CD4-positive, CD25-positive, alpha-beta regulatory T cell (primary cell): ENCODE measurements around the gene MUC20. TPM values are rescaled to one million over a fixed set of nuclear protein-coding genes. Genes with fewer than 3 reads are reported as not detected.
A peak's percentile ranks its signal among the peaks of the same experiment; 100 is the strongest.

Source experiments
- ATAC-seq, 2 donors: fragments of 150-1000 bp; cut with Tn5 transposase; one replicate each; pipeline ENCODE4 v1.10.0; 2021; ENCODE audit warnings: low read depth in 2 of 2, moderate number of reproducible peaks in 2 of 2, moderate library complexity in 1 of 2
- DNase-seq, 3 donors: peaks; one replicate each; pipeline versions ENCODE4 v3.0.0 to v3.0.0-alpha.2; 2012 to 2022; ENCODE audit warnings: mixed read lengths in 1 of 3
- H3K27ac ChIP-seq: one replicate; pipeline ENCODE4 v1.7.0; 2013; ENCODE audit warnings: mild to moderate bottlenecking, low read length; ENCODE audit not compliant: insufficient read depth, poor library complexity, severe bottlenecking
- H3K27me3 ChIP-seq: one replicate; pipeline ENCODE4 v1.7.0; 2013; ENCODE audit warnings: low read length; ENCODE audit not compliant: control insufficient read depth, insufficient read depth
- H3K36me3 ChIP-seq: one replicate; pipeline ENCODE4 v1.7.0; 2013; ENCODE audit warnings: mild to moderate bottlenecking, low read length, moderate library complexity; ENCODE audit not compliant: control insufficient read depth, insufficient read depth
- H3K4me1 ChIP-seq: 2 replicates; pipeline ENCODE4 v1.7.0; 2013; ENCODE audit warnings: mild to moderate bottlenecking, low read length; ENCODE audit not compliant: insufficient read depth, control insufficient read depth, poor library complexity, severe bottlenecking
- H3K4me3 ChIP-seq: one replicate; pipeline ENCODE4 v1.7.0; 2013; ENCODE audit warnings: low read depth, mild to moderate bottlenecking, low read length, moderate library complexity
- H3K9me3 ChIP-seq, 2 experiments: 1 replicate in 1 of 2; 2 replicates in 1 of 2; pipeline ENCODE4 v1.7.0; 2013; ENCODE audit warnings: low read length in 2 of 2, mild to moderate bottlenecking in 1 of 2, moderate library complexity in 1 of 2; ENCODE audit not compliant: control insufficient read depth in 2 of 2
- H3K27ac Mint-ChIP-seq, 3 donors: one replicate each; pipeline ENCODE4 v1.8.0; 2020 to 2022; ENCODE audit warnings: mild to moderate bottlenecking in 3 of 3, mixed read lengths in 3 of 3, moderate library complexity in 2 of 3
- H3K27me3 Mint-ChIP-seq: one replicate; pipeline ENCODE4 v1.8.0; 2022; ENCODE audit warnings: mild to moderate bottlenecking, mixed read lengths
- H3K36me3 Mint-ChIP-seq: one replicate; pipeline ENCODE4 v1.8.0; 2020; ENCODE audit warnings: mixed read lengths
- H3K4me1 Mint-ChIP-seq, 4 donors: one replicate each; pipeline ENCODE4 v1.8.0; 2020 to 2022; ENCODE audit warnings: mixed read lengths in 4 of 4, mild to moderate bottlenecking in 1 of 4
- H3K4me3 Mint-ChIP-seq, 4 donors: one replicate each; pipeline ENCODE4 v1.8.0; 2020 to 2022; ENCODE audit warnings: mild to moderate bottlenecking in 4 of 4, mixed read lengths in 4 of 4, moderate library complexity in 3 of 4
- H3K9me3 Mint-ChIP-seq, 7 donors: one replicate each; pipeline ENCODE4 v1.8.0; 2020 to 2022; ENCODE audit warnings: mixed read lengths in 7 of 7, mild to moderate bottlenecking in 3 of 7, moderate library complexity in 2 of 7
- polyA plus RNA-seq, 4 donors: library from polyadenylated mRNA; unstranded; fragments of 300-500 nt; fragmentation: Illumina TruSeq; gene quantifications; one replicate each; pipeline ENCODE4 v1.2.3, GENCODE V29; 2021
- total RNA-seq: library from RNA; stranded (reverse); gene quantifications from one replicate; pipeline ENCODE4 v1.2.3, GENCODE V29; 2022

The MUC20 gene
- total and polyA plus RNA-seq, 5 donors from 2014 or later, result 0.14 to 1.5 (median 0.47) TPM; not detected in 2

- peaks cover 0 to 3% (median 0%) of the 10 kb centered on the region in 4 donors for H3K4me1 Mint-ChIP-seq
- Histone ChIP-seq H3K9me3 (no peaks in the 10 kb centered on the region), H3K4me3 (no peak overlapping the region), H3K4me1 (peaks cover 5% of the 10 kb centered on the region), H3K27ac (no peak overlapping the region), H3K36me3 (no peaks in the 10 kb centered on the region), H3K27me3 (peaks cover 2% of the 10 kb centered on the region)
- no peak for ATAC-seq
- H3K4me3 Mint-ChIP-seq, result no peak overlapping the region
- H3K27me3 Mint-ChIP-seq, result peaks cover 15% of the 10 kb centered on the region
- H3K9me3 Mint-ChIP-seq, result peaks cover 0 to 4% (median 0%) of the 10 kb centered on the region in 7 donors
- H3K36me3 Mint-ChIP-seq, result no peaks in the 10 kb centered on the region
- no peak for DNase-seq
- H3K27ac Mint-ChIP-seq, result no peak overlapping the region
Measured at GRCh38 chr3:195763843-195764825, 43.4 kb downstream of the MUC20 start.

- no peak for DNase-seq
Measured at GRCh38 chr3:195764961-195765706, 44.4 kb downstream of the MUC20 start.

DNA sequence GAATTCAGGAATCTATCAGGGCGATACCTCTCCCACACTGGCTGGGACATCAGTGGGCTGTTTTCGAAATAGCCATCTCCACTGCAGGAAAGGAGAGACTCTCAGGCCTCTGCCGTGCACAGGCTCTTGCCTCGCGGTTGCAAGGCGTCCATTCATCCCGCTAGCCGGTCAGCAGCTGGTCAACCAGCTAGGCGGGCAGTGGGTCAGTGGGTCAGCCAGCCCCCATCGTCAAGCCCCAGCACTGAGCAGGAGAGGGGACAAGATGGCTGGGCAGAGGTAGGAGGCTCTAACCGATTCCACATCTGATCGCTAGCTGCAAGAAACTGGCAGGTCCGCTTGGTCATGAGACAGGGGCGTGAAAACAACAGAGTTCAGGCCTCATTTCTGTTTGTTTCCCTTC lies 45.9 kb downstream of the MUC20 start:
- H3K4me1 Mint-ChIP-seq, result no peaks in the 10 kb centered on the region
- H3K27ac Mint-ChIP-seq, result no peak overlapping the region
- H3K36me3 ChIP-seq, result no peaks in the 10 kb centered on the region
- H3K27me3 ChIP-seq, result no peaks in the 10 kb centered on the region
- no peaks in the 10 kb centered on the region for H3K27me3 Mint-ChIP-seq
- H3K9me3 ChIP-seq, result no peaks in the 10 kb centered on the region
- no peak overlapping the region for H3K4me3 ChIP-seq
- H3K36me3 Mint-ChIP-seq, result no peaks in the 10 kb centered on the region
- no peak overlapping the region for H3K4me3 Mint-ChIP-seq
- ATAC-seq, result no peak
- peaks cover 0 to 4% (median 0%) of the 10 kb centered on the region in 7 donors for H3K9me3 Mint-ChIP-seq
- H3K27ac ChIP-seq, result no peak overlapping the region
- DNase-seq, result no peak
- peaks cover 4% of the 10 kb centered on the region for H3K4me1 ChIP-seq

More at GRCh38 chr3:195764961-195765706, 44.4 kb downstream of the MUC20 start:
- Mint-ChIP-seq H3K9me3 (peaks cover 0 to 4% (median 0%) of the 10 kb centered on the region in 7 donors), H3K27me3 (peaks cover 5% of the 10 kb centered on the region), H3K4me1 (peaks cover 0 to 3% (median 0%) of the 10 kb centered on the region in 4 donors), H3K27ac (no peak overlapping the region), H3K4me3 (no peak overlapping the region), H3K36me3 (no peaks in the 10 kb centered on the region)
- no peak overlapping the region for H3K27ac ChIP-seq
- H3K4me3 ChIP-seq, result no peak overlapping the region
- peaks cover 5% of the 10 kb centered on the region for H3K4me1 ChIP-seq
- H3K27me3 ChIP-seq, result no peaks in the 10 kb centered on the region
- ATAC-seq, result no peak
- no peaks in the 10 kb centered on the region for H3K9me3 ChIP-seq
- no peaks in the 10 kb centered on the region for H3K36me3 ChIP-seq

- H3K27ac Mint-ChIP-seq, result no peak overlapping the region
- no peaks in the 10 kb centered on the region for H3K27me3 Mint-ChIP-seq
- H3K9me3 Mint-ChIP-seq, result peaks cover 0 to 4% (median 0%) of the 10 kb centered on the region in 7 donors
- no peaks in the 10 kb centered on the region for H3K4me1 ChIP-seq
- no peaks in the 10 kb centered on the region for H3K9me3 ChIP-seq
- no peak for DNase-seq
- H3K27me3 ChIP-seq, result no peaks in the 10 kb centered on the region
- no peak for ATAC-seq
- H3K36me3 Mint-ChIP-seq, result no peaks in the 10 kb centered on the region
- no peaks in the 10 kb centered on the region for H3K36me3 ChIP-seq
- H3K27ac ChIP-seq, result no peak overlapping the region
- H3K4me1 Mint-ChIP-seq, result no peaks in the 10 kb centered on the region
- peak overlapping the region in 1 of 4 donors; percentile 29 for H3K4me3 Mint-ChIP-seq
- H3K4me3 ChIP-seq, result no peak overlapping the region
Measured at GRCh38 chr3:195767792-195768191, 47.0 kb downstream of the MUC20 start.

DNA sequence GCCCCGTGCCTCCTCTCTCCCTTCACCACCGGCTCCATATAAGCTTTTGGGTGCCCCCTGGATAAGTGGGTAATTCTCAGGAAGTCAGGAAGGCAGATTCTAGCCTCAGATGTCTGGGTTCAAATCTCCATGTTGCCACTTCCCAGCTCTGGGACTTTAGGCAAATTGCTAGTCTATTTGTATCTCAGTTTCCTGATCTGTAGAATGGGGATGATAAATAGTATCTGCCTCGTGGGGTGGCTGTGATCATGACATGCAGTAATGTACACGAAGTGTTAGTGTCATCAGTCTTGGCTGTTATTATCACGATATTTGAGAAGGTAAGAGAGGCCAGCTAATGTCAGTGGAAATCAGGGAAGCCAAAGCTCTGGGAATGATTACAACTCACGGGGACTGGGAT lies 47.6 kb downstream of the MUC20 start:
- no peaks in the 10 kb centered on the region for H3K36me3 Mint-ChIP-seq
- H3K36me3 ChIP-seq, result no peaks in the 10 kb centered on the region
- no peak overlapping the region for H3K27ac ChIP-seq
- no peaks in the 10 kb centered on the region for H3K27me3 ChIP-seq
- H3K4me1 Mint-ChIP-seq, result no peaks in the 10 kb centered on the region
- H3K4me3 Mint-ChIP-seq, result peak overlapping the region in 1 of 4 donors; percentile 29
- no peaks in the 10 kb centered on the region for H3K27me3 Mint-ChIP-seq
- H3K27ac Mint-ChIP-seq, result no peak overlapping the region
- ATAC-seq, result no peak
- no peak overlapping the region for H3K4me3 ChIP-seq
- H3K4me1 ChIP-seq, result no peaks in the 10 kb centered on the region
- H3K9me3 ChIP-seq, result no peaks in the 10 kb centered on the region
- no peak for DNase-seq
- peaks cover 0 to 4% (median 0%) of the 10 kb centered on the region in 7 donors for H3K9me3 Mint-ChIP-seq

DNA sequence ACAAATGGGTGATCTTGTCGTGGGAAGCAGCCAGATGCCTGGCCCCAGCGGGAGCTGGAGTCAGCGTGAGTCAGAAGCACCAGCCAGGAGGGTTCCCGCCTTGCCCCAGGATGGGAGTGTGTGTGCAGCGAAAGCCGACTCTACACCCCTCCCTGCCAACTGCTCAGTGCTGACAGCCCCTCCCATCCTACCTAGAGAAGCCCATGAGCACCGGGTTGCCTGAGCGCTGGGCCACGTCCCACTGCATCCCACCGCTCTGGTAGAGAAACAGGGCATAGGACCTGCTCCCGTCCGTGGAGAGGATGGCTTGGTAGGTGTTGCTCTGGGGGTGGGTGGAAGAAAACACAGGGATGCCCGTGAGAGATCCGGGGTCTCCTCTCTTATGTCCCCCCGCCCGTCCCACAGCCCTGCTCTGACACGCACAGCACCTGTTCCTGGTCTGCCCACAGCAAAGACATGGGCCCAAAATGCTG lies 48.1 kb downstream of the MUC20 start:
- Mint-ChIP-seq H3K27ac (no peak overlapping the region), H3K4me3 (peak overlapping the region in 1 of 4 donors; percentile 29)

GRCh38 chr3:195769551-195769950 lies 48.8 kb downstream of the MUC20 start:
- DNase-seq (no peak), ATAC-seq (no peak)
- H3K27me3 Mint-ChIP-seq, result no peaks in the 10 kb centered on the region
- Histone ChIP-seq H3K9me3 (no peaks in the 10 kb centered on the region), H3K27me3 (no peaks in the 10 kb centered on the region), H3K4me1 (no peaks in the 10 kb centered on the region), H3K36me3 (no peaks in the 10 kb centered on the region), H3K27ac (no peak overlapping the region), H3K4me3 (no peak overlapping the region)
- no peak overlapping the region for H3K27ac Mint-ChIP-seq
- H3K9me3 Mint-ChIP-seq, result peaks cover 0 to 3% (median 2%) of the 10 kb centered on the region in 7 donors
- no peaks in the 10 kb centered on the region for H3K4me1 Mint-ChIP-seq
- H3K36me3 Mint-ChIP-seq, result no peaks in the 10 kb centered on the region
- peak overlapping the region in 2 of 4 donors; percentile 16 to 66 for H3K4me3 Mint-ChIP-seq

More for the DNA sequence above, 48.1 kb downstream of the MUC20 start:
- Histone ChIP-seq H3K27me3 (no peaks in the 10 kb centered on the region), H3K4me3 (no peak overlapping the region), H3K9me3 (no peaks in the 10 kb centered on the region), H3K27ac (no peak overlapping the region), H3K4me1 (no peaks in the 10 kb centered on the region), H3K36me3 (no peaks in the 10 kb centered on the region)
- no peaks in the 10 kb centered on the region for H3K36me3 Mint-ChIP-seq
- no peaks in the 10 kb centered on the region for H3K27me3 Mint-ChIP-seq
- peaks cover 0 to 4% (median 2%) of the 10 kb centered on the region in 7 donors for H3K9me3 Mint-ChIP-seq
- DNase-seq (no peak), ATAC-seq (no peak)
- H3K4me1 Mint-ChIP-seq, result no peaks in the 10 kb centered on the region
